ENCODE measurements around the gene CALML3.

Gene CALML3

DNA sequence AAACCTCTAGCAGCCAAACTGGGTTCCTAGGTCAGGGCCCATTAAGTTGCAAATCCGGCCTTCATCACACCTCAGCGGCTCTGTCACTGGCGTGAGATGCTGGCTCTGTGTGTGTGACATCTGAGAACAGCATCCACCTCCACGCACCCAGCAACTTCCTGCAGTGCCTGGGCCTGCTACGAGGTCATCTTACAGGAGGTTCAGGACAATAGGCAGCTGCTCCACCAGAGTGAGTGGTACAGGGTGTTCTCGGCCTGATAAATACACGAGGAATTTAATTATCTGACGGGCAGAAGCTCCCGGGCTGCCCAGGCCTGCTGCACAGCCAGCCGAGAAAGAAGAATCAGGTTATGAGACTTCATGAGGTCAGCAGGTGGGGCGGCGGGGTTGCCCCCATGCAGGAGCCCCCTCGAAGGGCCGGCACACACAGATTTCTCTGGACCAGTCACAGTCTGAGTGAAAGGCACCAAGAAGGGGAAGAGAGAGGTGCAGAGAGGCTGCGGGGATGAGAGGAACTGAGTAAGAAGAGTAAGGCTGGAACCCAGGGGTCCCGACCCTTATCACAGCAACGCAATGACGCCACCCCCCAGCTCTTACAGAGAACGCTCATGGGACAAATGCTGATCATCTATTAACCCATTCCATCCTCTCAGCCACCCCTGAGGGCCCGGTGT, 49.3 kb downstream of the CALML3 start:
- peak; percentile 10 for DNase-seq

DNA sequence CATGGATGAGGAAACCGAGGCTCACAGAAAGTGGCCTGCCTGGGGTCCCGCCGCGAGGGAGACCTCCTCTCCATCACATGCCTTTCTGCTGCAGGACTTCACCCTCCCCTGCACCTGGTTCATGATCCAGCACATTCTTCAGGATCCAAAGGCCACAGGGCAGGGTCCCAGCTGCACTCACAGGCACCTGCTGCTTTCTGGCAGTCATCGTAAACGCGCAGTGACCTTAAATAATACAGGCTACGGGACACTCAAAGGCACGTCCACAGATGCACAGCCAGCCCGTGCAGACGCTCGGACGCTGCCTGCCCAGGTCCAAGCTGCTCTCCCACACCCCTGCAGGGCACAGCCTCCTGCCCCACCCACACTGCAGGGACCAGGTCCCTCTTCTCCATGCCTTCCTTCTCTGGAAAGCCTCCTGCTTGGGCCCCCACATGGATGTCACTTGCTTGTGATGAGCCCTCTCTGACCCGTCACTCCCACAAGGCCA, 49.9 kb downstream of the CALML3 start:
- DNase-seq: no peak

- no peak for DNase-seq
These were observed 50.4 kb downstream of the CALML3 start for GRCh38 chr10:5575144-5575481.

DNA sequence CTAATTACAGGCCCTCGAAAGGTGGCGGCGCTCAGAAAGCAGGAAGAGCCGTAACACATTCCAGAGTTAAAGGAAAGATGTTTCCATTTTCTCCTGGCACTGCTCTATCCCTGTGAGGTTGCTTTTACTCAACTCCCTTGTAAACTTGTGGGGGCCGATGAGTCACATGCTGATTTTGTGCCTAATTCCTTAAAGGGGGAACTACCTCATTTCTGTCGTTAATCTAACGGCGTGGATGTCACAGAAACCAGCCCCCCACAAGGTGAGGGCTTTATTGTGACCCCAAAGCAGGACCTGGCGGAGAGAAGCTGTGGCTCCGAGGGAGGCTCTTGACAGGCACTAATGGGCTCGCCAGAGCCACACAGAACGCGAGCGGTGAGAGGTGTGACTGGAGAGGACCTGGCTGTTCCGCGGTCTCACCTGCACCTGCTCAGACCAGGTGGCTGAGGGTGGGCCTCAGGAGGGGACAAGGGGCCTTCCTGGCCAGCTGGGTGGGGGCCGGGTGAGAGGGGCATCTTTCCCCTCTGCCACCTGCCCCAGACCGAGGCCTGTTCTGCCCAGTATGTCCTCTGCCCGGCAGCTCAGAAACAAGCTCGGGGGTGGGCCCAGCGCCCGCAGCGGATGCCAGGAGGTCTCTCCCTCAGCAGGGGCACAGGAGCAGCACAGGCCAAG, 50.9 kb downstream of the CALML3 start:
- DNase-seq: peak; percentile 13

- no peak for DNase-seq
These were observed 51.5 kb downstream of the CALML3 start for GRCh38 chr10:5576154-5576748.

All from NCI-H2029 (cell line).